Superior temporal gyrus (tissue), 1 donor: ENCODE data around the gene OR14C36.
A peak's percentile ranks its signal among the peaks of the same experiment; 100 is the strongest.
"Not testable (repeated sequence)": the region's sequence is repeated elsewhere in the genome, so short reads cannot be mapped to it uniquely, and the experiment has no call there.

Experiments
- DNase-seq: peaks from one replicate; pipeline ENCODE4 v3.0.0-alpha.2; 2016; ENCODE audit errors: extremely low spot score

The OR14C36 gene

DNA sequence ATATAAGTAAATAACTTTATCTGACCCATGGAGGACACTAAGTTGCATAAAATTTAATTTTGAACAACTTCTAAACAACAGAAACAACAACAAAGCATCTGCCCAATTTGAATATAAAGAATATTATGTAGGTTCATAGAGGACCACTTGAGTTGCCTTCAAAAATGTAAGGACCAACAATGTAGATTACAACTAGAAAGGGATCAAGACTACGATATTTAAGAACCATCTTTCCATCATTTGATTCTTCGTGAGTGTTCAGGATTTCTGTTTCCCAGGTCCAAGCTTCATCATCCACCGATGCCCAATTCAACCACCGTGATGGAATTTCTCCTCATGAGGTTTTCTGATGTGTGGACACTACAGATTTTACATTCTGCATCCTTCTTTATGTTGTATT, at the start of gene OR14C36:
Gene OR14C36 (plus strand): TSS at position 301 of the 400 bp plus-strand sequence. CDS start 0 bp downstream, at position 301.
- no peak for DNase-seq

DNA sequence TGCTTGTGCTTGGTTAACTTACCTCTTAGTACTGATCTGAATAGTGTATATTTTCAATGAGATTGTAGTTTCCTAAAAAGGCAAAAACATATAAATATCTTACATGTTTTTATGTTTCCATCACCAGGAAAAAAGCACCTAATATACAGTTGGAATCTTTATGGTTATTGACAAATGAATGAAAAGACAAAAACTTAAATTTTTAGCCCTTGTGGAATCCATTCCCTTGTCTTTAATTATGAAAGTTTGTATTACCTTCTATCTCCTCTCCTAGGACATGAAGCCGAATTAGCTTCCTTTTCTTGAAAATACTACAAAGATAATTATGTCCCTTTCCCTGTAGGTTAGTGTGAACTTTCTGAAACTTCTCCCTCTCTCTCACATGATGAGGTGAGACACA, 45.3 kb upstream of the OR14C36 start, which contains the start of gene OR2T12:
Gene OR2T12 (minus strand): TSS at position 101 of the 400 bp plus-strand sequence. CDS start 7,846 bp downstream, outside the sequence.
- DNase-seq, result no peak

- not testable (repeated sequence) for DNase-seq
These were observed 42.9 kb upstream of the OR14C36 start for GRCh38 chr1:248305672-248306071.

DNA sequence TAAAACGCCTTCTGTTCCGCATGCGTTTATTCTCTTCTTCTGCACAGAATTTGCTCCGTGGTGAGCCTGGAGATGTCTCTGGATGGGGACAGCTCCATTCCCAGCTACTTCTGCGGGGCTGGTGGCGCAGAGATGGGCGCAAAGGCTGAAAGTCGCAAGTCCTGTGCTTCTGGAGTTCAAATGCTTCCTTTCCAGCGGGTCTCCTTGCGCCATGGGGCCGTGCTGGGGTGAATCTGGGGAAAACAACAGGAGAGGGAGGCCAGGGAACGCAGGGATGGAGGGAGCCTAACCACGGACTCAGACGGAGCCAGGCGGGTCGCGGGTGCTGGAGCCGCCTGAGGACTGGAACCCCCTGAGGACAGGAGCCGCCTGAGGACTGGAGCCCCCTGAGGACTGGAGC, 42.5 kb upstream of the OR14C36 start:
- DNase-seq, result no peak

GRCh38 chr1:248306740-248307139, 41.8 kb upstream of the OR14C36 start:
- not testable (repeated sequence) for DNase-seq

DNA sequence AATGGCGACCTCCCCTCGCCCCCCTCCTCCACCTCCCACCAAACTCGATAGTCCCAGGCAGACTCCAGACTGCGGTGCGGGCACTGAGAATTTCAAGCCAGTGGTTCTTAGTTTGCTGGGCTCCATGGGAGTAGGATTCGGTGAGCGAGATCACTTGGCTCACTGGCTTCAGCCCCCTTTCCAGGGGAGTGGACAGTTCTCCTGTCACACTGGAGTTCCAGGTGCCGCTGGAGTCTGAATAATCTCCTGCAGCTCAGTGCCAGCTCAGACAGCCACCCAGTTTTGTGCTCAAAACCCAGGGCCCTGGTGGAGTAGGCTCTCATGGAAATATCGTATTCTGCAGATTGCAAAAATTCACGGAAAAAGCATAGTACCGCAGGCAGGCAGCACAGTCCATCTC, 31.8 kb upstream of the OR14C36 start:
- DNase-seq, result no peak

DNA sequence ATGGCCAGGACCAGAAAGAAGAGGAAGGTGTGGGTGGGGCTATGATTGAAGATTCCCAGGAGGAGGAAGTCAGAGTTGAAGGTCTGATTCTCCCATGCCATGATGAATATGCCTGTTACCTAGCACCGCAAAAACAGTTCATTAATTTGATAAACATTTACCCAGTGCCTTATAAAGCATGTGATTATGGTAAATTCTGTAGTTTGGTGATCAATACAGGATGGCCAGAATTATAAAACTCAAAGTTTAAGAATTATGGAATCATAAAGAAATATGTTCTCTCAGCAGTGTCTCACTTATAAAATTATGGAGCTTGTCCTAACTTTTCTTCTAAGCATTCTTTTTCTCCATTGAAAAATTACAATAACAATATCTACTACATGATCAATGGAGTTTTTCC, 24.1 kb upstream of the OR14C36 start, which contains the start of gene OR2M7:
Gene OR2M7 (minus strand): TSS at position 101 of the 400 bp plus-strand sequence. CDS start 0 bp downstream, at position 101.
- DNase-seq, result no peak

- DNase-seq, result no peak
These were observed 5.1 kb upstream of the OR14C36 start for GRCh38 chr1:248343451-248343850.

DNA sequence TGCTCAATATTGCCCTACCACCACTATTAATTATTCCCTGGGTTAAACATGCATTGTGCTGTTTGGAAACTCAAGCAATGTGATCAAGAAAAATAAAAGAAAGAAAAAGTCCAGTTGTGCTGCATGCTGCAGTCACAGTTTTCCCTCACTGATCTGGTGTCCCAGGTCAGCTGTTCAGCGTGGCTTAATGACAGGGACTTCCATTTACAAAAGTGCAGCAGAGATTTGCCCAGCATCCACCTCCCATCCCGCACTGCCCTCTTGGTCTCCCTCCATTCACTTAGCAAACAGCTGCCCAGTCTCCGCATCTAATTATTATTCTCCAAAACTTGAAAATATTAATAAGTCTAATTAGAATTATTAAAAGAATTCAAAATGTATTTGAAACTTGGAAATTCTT, 10.8 kb downstream of the OR14C36 start:
- DNase-seq, result peak; percentile 56

GRCh38 chr1:248361121-248361715, 12.6 kb downstream of the OR14C36 start, which contains the start of gene OR2T4:
Gene OR2T4 (plus strand): TSS chr1:248361665. CDS start chr1:248361665, 0 bp downstream.
- DNase-seq, result peak; percentile 88

DNA sequence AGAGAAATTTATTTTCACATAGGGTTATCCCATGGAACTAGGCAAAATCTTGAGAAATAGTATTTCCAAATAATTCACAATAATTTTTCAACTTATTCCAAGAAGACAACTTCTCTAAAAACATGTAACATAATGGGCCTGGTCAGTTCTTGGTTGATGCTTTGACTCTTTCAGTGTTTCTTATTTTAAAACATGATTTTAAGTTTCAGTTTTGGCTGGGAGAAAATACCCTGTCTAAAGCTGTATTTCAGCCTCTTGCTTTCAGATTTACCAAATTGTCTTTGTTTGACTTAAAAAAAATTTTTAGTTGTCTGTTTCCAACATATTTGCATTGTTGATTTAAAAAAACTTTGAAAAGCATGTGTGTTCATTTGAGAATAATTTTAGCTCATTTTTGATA, 18.0 kb downstream of the OR14C36 start:
- no peak for DNase-seq

GRCh38 chr1:248372394-248372793, 23.8 kb downstream of the OR14C36 start:
- DNase-seq, result no peak

DNA sequence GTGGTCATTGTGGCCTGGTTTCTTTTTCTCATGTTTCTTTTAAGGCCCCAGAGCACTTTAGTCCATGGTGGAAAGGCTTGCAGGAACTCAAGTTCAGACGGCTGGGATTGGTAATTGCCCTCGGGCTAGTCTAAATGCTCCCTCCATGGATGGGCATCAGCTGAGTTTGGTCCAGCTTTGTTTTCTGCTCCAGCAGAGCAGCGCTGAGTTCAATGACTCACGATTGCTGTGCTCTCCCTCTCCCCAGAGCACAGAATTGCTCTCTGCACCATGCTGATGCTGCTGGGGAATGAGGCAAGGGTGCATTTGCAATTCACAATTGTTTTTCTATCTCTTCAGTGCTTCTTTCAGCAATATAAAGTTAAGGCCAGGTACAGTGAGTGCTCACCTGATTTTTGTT, 25.2 kb downstream of the OR14C36 start:
- no peak for DNase-seq

DNA sequence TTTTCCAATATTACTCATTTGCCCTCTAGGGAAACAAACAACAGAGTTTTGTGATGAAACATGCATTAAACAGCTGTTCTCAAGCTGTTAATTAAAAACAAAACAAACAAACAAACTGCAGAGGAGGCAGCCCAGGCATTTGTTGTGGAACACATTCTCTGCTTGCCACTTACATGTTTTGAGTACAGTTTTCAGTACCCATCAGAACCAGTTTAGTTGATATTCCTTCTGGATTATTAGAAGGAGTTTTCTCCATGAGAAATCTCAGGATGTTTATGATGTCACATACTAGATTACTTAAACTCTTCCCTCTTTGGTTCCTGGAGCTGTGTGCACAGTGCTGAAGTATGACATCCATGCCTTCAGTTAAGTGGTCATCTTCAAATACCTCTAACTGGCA, 26.9 kb downstream of the OR14C36 start, which contains the start of gene OR2T6:
Gene OR2T6 (plus strand): TSS at position 301 of the 400 bp plus-strand sequence. CDS start 11,863 bp downstream, outside the sequence.
- no peak for DNase-seq

DNA sequence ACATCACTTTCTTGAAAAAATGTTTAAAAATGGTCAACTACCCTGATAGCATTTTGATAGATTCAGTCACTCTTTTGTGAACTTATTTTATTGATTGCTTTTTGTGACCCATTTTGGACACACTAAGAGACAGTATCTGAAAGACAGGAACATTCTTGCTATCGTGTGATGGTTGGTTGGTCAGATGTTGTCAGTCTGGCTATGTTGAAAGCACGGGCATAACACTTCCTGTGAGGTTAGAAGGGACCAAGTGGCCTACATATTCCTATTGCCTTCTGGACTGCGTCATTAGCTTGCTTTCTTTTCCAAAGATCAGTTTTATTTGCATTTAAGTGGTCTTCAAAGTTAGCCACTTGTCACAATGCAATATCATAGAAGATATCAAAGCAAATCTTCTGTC, 28.3 kb downstream of the OR14C36 start:
- DNase-seq, result no peak

DNA sequence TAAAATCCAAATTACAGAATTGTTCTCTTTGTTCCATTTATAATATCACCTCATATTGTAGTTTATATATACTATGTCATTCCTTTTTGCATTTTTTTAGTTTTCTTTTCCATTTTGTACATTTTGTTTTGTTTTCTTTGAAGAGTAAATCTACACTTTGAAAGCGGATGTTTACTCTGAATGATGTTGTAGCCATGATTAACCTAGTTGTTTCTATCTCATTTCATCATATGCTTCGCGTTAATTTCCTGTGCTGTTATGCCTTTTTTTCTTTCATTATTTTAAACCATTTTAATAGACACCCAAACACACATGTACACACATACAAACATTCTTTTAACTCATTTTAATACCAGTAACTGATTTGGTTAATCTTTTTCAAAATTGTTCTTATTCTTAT, 32.3 kb downstream of the OR14C36 start:
- DNase-seq, result no peak

- no peak for DNase-seq
These were observed 39.9 kb downstream of the OR14C36 start for GRCh38 chr1:248388426-248388825.

DNA sequence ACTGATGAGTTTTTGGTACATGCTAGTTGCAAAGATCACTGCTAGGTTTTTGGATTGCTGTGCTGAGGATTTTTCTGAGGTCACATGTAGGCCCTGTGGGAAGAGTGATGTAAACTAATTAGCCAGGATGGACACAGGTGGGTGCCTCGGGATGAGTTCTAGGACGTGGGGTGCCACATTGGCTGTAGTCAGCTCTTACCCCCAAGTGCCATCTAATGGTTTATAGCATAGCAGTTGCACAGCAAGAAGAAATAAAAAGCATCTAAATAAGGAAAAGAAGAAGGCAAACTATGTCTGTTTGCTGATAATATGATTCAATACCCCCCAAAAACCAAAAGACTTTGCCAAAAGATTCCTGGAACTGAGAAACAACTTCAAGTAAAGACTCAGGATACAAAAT, 44.5 kb downstream of the OR14C36 start:
- no peak for DNase-seq
